Renal cortical epithelial cell (primary cell): ENCODE measurements around the gene FNDC3B. TPM values are rescaled to one million over a fixed set of nuclear protein-coding genes. Genes with fewer than 3 reads are reported as not detected.

Experiments used
- DNase-seq: peaks from one replicate; pipeline ENCODE4 v3.0.0-alpha.2; 2011; ENCODE audit warnings: low read depth
- total RNA-seq: library from RNA; depleted of rRNA; stranded (reverse); fragments of >200 nt; gene quantifications from 2 replicates; pipeline ENCODE4 v1.2.3, GENCODE V29; 2014

Gene FNDC3B
- total RNA-seq, 1 donor from 2014 or later, result 220 TPM

DNA sequence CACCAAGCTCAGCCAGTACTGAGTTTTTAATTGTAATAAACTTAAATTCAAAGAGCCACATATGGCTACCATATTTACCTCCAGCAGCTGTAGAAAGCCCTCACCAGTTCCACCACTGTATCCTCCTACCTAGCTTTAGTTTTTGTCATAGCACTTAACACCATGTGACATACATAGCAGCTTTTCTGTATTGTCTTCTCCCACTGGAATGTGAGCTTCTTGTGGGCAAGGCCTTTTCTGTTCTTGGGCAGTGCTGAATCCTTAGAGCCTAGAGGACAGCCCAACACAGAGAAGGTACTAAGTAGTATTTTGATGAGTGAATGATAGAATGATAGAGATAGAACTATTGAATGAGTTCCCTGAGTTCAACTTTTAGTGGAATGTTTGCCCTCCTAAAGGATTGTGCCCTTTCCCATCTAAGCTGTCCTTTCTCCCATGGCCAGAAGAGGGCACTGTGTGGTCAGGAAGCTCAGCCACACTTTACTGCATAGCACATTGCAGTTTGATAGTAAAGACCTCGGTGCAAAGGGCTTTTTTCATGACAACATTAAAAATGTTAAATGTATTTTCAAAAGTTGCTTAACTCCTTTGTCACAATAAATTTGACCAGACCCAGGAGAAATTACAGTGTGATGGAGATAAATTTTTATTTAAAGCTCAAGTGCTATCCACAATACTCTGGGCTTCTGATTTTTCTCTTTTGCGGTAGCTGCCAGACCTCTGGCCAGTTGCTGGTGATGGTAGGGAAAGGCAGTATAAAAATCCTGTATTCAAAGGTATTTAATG is 293.1 kb downstream of the FNDC3B start:
- DNase-seq, result peak; percentile 65

DNA sequence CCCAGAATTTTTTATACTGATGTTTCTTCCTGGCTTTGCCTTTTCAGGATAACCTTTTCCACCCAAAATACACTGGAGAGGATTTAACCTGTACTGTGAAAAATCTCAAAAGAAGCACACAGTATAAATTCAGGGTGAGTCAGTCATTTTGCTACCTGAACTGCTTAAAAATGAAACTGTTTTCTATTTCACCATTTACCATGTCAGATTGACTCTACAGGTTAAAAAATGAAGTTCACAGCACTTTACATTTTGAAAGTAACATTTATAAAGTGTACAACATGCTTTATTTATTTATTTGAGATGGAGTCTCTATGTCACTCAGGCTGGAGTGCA is 293.6 kb downstream of the FNDC3B start:
- DNase-seq, result no peak

DNA sequence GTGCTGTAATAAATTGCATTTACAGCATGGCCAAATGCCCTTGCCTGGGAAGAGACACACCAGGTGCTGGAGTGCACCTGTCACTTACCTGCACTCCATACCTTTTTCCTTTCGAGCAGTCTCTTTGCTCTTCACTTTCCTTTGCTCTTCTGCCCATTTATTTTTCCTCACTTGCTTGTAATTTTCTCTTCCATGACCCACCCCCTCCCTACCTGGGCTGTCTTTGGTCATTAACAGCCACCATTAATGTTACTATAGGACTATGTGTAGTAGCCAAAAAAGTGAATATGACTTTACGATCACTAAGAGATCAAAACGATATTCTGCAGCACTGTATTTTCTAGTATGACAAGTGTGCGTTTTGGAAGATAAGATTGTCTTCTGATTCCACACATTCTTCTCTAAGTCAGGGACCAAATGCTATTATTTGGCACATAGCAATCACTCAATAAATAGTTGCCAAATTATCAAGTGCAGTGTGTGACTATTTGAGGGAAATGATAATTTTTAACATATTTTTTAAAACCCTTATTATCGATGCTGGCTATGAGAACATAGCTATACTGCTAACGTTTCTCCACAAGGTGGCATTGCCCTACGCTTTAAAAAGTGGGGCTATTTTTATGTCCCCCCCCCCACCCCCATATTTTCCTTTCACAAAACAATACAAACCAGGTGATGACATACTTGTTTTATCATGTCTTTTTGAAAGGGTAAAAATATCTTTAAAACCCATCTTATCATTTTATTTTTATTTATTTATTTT is 294.5 kb downstream of the FNDC3B start:
- DNase-seq, result no peak

DNA sequence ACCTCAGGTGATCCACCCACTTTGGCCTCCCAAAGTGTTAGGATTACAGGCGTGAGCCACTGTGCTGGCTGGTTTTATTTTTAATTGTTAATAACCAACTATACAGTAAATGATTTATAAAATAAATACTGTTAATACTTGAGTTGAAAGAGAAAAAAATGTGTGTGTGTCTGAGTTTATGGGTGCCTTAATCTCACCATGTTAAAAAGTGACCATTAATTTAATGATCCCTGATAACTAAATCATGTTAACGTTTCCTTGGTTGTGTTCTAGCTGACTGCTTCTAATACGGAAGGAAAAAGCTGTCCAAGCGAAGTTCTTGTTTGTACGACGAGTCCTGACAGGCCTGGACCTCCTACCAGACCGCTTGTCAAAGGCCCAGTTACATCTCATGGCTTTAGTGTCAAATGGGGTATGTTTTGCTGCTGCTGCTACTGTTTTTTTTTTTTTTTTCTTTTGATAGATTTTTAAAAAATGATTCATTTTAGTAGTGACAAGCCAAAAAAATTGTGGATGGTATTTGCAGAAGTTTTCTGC is 295.4 kb downstream of the FNDC3B start:
- peak; percentile 90 for DNase-seq

DNA sequence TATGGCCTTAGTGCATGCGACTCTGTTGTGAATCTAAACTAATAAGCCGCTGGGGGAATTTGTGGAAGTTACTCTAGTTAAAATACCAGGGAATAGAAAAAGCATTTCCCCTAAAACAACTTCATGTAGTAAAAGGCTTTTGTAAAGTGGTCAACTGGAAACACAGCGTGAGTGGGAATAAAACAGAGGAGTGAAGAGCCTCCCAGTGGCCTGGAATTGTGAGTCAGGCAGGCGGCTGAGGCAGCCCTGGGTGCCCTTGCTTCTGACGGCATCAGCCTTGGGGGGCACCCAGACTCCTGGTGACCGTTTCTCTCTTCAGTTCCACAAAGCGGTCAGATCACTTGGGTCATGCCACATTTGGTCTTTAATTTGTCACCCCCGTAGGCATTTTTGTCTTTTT is 300.5 kb downstream of the FNDC3B start:
- DNase-seq, result peak; percentile 54

DNA sequence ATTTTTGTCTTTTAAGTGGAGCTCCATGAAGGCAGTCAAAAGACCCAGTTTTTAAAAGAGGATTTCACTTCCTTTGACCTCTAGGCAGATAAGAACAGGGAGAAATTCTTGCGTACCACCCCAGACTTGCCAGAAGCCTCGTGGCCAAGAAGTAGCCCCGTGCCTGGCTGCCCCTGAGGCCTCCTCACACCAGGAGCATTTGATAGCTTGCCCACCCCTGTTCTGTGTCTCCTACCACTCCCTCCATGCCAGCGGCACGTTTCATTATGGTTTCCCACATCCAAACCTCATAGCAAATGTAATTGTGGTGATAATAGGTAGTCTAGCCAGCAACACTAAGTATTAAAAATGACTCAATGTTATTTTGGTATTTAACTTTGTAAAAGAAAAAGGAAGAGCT is 301.2 kb downstream of the FNDC3B start:
- no peak for DNase-seq

DNA sequence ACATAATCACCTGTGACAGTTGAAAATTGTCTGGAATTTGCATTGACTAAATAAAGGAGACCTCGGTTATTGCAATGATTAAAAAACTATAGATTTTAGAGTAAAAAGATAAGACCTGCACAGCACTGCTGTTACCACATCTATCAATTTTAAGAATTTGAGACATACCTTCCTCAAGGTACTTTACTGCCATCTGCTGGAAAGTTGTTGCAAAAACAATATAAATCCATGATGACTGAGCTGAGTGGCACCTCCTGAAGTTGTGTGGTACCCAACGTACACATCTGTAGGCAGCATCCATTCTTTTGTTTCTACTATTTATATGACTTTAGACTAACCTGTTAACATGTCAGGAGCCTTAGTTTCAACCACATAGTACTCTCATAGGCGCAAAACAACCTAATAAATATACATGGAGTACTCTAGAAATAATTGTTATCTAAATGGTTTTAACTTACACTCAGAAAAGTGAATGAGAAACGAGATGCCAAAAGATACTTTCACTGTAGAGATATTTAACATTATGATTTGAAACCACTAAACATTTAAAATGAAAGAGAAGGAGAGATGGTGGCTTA is 302.2 kb downstream of the FNDC3B start:
- peak; percentile 73 for DNase-seq

DNA sequence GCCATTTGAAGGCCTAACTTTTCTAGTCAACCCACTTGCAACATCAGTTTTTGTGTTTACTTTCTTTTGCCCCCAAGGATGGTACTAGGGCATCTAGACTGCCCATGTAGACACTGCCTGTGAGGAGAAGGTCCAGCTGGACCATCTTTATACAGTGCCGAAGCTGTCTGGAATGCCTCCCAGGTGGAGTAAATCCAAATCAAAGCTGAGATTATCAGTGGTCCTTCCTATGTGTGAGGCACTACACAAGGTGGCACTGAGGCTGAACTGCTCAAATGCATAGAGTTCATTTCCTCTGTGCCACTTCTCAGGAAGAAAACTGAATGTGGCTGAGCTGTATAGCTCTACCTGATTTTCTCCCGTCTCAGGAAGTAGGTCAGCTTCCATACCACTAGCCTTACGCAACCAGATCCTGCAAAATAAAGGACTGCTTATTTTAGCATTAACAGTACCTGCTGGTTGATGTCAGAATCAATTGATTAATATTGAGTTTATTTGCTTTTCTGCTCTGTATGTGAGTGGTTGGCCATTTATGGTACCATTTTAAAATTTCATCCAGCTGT is 302.8 kb downstream of the FNDC3B start:
- DNase-seq, result no peak

DNA sequence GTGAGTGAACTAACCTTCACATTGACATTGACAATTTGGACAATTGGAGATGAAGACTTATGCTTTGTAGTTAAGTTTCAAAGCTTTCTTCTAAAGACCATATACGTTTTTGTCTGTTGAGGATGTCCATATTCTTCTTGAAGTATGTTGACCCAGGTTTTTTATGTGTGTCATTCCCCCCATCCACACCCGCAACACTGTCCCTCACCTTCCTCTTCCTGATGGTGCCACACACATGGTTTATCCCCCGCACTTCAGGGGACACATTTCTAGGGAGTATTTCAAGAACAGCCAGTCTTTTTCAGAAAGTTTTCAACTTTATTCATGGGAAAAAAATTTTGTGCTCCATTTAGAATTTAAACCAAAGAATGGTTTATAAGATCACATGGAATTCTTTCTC is 303.7 kb downstream of the FNDC3B start:
- no peak for DNase-seq

DNA sequence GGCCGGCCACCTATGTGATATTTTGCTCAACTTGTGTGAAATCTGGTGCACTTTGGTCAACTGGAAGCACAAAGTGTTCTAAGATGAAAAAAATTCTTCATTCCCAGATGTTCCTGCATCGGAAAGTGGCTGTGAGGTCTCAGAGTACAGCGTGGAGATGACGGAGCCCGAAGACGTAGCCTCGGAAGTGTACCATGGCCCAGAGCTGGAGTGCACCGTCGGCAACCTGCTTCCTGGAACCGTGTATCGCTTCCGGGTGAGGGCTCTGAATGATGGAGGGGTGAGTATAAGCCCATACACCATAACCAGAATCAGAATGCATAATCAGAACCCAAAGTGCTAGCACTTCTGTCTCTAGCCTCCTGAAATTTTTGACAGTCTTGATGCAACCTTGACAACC is 304.6 kb downstream of the FNDC3B start:
- DNase-seq, result no peak

DNA sequence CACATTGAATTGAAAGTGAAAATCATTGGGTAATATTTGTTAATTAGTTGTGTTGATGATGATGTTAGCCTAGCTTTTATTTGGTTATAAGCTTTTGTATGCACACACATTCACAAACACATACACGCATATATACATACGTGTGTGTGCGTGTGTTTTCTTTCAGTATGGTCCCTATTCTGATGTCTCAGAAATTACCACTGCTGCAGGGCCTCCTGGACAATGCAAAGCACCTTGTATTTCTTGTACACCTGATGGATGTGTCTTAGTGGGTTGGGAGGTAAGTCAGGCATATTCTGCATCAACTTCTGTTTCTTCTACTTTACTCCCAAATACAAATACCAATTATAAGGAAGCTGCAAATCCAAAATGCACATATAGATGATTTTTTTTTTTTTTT is 306.8 kb downstream of the FNDC3B start:
- no peak for DNase-seq

DNA sequence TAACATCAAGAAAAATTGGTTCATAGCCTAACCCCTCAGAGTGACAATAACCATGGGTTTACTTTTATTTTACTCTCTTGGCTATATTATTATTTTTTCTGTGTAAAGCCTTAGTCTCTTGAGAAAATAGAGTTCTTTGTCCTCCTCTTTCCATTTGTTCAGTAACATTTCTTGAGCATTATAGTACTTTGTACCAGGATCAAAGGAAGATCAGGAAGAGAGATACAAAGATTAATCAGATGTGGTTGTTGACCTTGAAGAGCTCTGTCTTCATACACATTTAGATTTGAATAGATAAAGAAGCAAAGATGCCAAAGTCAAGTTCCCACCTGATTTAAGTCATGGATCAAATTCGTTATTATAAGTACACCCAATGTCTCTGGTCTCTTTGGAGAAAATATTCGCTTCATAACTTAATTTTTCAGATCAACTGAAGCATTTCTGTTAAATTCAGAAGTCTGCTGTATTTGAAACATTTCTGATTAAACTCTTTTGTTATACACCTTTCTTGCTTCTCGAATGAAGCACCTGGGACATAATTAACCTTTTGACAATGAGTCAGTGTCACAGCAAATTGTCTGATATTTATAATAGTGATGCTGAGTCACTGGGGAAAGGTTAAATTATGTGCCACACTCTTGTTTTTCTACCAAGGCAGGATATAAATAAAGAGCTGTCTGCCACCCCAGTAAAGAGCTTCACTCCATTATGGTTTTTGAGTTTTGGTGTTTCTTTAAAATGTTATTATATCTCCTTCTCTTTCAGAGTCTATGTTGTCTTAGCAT is 308.7 kb downstream of the FNDC3B start:
- peak; percentile 39 for DNase-seq

DNA sequence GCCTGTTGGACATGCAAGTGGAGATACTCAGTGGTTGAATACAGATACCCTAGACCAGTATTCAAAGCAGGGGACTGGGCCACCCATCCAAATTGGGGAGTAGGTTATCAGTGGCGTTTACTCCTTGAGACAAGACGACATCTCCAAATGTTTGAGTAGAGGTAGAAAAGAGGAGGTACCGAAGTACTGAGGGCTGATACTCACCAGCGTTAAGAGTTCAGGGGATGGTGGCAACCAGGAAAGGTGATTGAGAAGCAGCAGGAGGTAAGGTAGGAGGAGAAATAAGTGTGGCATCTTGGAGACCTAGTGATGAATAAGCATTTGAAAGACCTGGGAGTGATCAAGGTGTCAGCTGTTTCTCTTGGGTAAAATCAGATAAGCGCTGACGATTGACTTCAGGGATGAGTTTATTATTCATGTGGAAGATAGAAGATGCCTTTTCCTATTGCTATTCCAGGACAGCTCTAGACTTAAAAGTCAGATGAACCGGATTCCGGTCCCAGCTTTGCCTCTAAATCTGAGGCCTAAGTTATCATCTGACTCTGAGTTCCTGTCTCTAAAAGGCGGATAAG is 312.6 kb downstream of the FNDC3B start:
- DNase-seq, result no peak

DNA sequence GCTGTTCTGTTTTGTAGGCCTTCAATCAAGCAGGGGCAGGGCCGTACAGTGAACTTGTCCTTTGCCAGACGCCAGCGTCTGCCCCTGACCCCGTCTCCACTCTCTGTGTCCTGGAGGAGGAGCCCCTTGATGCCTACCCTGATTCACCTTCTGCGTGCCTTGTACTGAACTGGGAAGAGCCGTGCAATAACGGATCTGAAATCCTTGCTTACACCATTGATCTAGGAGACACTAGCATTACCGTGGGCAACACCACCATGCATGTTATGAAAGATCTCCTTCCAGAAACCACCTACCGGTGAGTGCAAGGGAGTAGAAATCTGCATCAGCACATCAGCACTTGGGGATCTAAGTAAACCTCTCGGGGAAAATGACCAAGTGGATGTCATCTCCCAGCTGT is 313.4 kb downstream of the FNDC3B start:
- DNase-seq, result no peak

DNA sequence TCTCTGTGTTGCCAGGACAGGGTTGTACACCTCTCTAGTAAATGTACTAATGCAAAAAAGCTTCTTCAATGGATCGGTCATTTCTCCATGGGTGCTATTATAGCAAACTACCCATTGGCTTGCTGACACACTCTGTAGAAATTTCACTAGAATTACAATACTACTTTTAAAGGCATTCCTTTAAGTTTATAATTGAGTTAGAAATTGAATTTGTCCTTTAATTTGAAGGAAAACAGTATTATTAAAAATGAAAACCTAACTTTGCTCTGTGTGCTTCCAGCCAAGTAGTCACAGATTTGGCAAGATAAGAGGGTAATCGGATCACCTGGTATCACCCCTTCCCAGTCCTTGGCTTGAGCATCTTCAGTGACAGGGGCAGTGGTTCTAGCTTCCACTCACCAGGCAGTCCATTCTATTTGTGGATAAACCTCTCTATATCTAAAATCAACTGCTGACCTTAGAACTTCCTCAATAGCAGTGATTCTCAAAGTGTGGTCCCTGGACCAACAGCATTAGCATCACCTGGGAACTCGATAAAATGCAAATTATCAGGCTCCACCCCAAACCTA is 315.6 kb downstream of the FNDC3B start:
- no peak for DNase-seq

DNA sequence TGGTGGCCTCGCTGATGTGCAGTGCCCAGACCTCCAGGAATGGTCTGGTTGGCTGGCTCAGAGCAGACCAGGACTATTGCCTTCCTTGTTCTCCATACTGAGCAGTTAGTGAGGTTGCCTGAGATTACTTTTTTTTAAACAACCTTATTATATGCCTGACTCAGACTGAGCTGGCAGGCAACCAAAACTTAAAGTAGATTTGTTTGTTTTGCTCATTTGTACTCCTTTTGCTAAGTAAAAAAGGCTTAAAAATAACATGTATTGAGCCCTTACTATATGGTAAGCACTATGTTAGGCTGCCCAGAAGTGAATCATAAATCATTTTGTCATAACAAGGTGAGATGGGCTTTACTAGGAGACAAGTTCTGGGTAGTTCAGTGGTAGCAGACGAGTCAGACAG is 316.5 kb downstream of the FNDC3B start:
- DNase-seq, result peak; percentile 92

DNA sequence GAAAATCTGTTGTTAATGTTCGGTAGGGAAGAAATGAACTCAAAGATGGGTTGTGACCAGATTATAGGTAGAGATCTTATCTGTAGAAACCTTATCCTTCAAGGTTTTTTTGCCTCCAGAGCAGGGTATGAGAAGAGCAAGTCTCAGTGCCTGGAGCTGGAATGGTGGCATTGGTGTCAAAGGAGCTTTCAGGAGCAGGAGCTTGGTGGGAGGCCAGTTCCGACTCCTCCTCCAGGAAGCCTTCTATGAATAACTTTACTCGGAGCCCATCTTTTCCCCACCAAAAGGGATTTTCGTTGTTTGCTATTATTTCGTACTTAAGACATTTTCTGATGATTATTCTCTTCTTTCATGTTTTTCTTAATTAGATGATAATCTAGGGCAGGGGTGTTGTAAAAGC is 317.0 kb downstream of the FNDC3B start:
- DNase-seq, result no peak

DNA sequence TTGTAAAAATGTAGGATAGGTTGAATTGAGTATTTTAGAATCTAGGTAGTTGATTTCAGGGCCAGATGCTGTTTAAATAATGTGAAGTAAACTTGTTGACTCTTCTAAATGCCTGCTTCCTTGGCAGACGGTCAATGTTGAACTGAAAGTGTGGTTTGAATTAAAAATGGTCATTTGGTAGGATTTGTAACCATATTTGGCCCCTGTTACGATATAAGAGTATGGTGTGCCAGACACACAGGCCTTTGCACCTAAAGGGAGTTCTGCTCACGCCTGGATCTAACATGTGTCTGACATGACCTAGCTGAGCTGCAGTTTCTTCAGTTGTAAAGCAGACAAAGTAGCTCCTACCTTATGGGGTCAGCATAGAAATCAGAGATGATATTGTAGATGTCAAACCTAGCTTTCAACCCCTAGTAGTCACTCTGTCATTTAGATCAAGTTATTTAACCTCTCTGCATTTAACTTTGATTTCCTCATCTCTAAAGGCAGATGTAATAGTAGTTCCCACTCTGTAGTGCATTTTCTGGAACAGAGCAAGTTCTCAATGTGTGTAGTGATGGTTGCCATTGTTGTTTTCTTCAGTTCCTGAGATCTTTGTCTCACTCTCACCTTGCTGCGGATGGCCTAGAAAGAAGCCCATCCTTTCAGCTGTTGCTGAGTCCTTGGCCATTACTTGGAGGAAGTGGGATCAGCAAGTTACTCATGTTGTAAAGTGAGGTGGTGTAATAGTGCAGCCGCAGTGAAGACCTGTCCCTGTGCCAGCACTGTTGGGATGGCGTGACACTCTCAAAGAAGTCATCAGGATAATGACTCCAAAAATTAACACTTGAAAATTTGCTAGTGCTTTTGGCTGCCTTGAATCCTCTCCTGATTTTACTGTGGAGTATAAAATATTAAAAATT is 318.7 kb downstream of the FNDC3B start:
- DNase-seq, result no peak

DNA sequence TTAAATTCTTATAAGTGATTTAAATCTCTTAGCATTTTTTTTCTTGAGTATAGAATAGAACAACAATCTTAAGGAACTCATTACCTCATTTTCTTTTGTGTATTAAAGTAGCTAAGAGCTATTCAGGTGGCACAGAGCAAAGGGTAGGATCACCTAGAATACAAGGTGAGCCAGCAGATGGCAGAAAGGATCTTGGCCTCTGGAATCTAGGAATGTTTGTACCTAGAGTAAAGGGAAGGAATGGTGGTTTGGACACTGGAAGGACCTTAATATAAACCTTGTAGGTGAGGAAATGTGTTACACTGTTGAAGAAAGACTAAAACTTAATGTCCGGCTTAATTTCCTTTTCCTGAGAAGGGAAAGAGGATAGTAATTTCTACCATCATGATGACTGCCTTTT is 319.9 kb downstream of the FNDC3B start:
- no peak for DNase-seq

DNA sequence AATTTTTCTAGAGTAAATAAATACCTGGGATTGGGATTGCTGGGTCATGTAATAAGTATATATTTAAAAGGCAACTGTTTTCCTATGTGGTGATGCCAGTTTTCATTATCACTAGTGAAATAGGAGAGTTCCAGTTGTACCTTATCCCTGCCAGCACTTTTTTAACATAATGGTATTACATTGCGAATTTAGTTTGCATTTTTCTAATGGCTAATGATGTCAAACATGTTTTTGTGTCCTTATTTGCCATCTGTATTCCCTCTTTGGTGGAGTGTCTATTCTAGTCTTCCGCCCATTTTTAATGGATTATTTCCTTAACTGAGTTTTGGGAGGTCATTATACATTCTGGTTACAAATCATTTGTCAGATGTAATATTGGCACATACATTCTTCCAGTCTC is 320.6 kb downstream of the FNDC3B start:
- DNase-seq, result no peak
